NCI-H1436 treated with DMSO at 0.1 percent for 48 hours (cell line): ENCODE measurements around the gene SPRED2.

Source experiments
- DNase-seq: peaks from one replicate; lab custom pipeline; 2025; lab: John Stamatoyannopoulos, UW

Gene SPRED2

GRCh38 chr2:65442420-65443020 is 10.1 kb upstream of the SPRED2 start:
- no peak for DNase-seq

- DNase-seq = no peak
These were observed 5.9 kb upstream of the SPRED2 start for GRCh38 chr2:65438137-65438899.

DNA sequence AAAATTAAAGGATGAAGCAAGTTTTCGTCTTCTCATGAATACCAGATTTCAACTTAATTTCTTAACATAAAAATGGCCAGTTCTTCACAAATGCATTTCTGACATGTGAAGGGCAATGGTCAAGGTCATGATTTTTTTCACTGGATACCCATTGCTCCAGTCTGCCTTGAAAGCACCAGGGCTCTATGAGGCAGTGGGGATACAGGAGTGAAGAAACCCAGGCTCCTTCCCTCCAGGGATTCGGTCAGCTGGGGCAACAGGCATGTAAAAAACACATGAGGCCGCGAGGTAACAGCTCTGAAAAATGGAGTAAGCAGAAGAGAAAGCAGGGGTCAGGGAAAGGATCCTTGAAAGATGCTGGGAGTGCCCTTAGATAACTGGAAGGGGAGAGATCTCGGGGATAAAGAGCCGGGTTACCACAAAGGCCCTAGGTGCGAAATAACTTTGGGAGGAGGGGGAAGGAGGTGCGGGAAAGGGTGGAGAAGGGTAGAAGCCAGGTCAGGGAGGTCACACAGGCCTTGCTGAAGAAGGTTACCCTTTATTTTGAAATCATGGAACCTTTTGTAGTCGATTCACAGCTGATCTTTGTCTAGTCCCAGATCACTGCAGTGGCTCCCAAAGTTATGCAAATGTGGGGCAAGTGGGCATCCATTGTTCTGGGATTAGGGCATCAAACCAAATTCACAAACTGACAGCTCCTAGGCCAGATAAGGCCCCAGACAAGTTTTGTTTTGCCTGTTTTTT is 5.2 kb upstream of the SPRED2 start:
- no peak for DNase-seq

- DNase-seq = no peak
These were observed 4.4 kb upstream of the SPRED2 start for GRCh38 chr2:65436824-65437221.

GRCh38 chr2:65436169-65436823 is 3.9 kb upstream of the SPRED2 start:
- DNase-seq = no peak

GRCh38 chr2:65435625-65436168 is 3.3 kb upstream of the SPRED2 start:
- peak; percentile 47 for DNase-seq

- DNase-seq = no peak
These were observed 2.3 kb upstream of the SPRED2 start for GRCh38 chr2:65434592-65435241.

DNA sequence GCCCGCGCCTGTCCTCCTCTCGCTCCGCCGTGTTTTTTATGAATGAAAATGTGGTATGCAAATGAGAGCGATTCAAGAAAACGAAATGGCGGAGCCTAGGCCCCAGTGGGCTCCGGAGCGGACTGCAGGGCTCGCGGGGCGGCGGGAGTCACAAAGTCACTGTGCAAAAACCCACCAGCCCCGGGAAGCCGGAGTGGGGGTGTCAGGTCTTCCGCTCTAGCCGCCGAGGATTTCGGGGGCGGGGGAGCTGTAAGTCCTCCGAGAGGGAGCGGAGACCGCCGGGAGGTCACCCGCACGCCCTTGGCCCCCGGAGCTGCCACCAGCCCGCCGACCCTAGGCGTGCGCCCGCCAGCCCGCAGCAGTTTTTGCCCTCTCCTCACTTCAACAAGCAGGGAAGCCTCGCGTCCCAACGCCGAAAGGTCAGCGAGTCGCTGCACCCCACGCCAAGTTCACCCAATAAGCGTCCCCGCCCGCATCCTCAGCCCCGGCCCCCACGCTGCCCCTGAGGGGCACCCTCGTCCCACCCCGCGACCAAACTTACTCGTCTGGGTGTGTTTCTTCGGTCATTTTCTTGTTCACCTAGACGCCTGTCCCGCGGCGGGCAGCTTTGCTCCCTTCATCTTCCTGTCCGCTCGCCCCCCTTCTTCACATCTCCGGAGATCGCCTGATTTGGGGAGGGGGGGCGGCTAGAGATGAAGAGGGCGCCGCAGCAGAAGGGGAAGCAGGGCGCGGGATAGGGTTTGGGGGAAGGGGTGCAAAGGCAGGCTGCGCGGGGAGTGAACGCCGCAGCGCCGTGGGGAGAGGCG is 775 bp downstream of the SPRED2 start:
- no peak for DNase-seq

GRCh38 chr2:65430603-65431420 is 1.6 kb downstream of the SPRED2 start:
- DNase-seq = peak; percentile 46

GRCh38 chr2:65429786-65430602 is 2.4 kb downstream of the SPRED2 start:
- DNase-seq = no peak

GRCh38 chr2:65427532-65427931 is 4.9 kb downstream of the SPRED2 start:
- no peak for DNase-seq

- DNase-seq = no peak
These were observed 7.1 kb downstream of the SPRED2 start for GRCh38 chr2:65425276-65425675.

GRCh38 chr2:65424391-65424790 is 8.0 kb downstream of the SPRED2 start:
- DNase-seq = no peak

GRCh38 chr2:65421432-65421748 is 11.0 kb downstream of the SPRED2 start:
- no peak for DNase-seq

GRCh38 chr2:65420712-65421431 is 11.5 kb downstream of the SPRED2 start:
- DNase-seq = no peak

DNA sequence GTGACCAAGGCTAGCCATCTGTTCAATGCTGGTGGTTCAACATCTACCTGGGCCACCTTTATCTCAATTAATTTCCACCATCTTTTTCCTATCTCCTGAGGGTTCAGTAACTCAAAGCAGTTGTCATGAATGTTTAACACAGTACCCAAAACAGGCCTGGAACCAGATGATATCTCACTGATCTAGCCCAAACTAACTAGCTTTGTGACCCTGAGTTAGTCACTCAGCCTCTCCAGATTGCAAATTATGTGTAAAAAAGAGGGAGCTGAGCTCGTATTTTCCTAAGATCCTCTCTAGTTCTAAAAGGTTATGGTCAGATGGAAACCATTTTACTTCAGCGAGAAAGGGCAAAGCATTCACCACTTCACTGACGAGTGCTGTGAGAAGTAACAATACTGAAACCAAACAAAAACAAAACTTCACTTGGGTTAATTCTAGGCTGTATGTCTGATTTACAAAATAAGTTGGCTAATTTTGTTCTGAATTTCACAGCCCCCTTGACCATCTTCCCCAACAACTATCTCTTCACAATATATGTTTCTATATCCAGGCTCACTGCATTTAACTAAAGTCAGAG is 14.8 kb downstream of the SPRED2 start:
- DNase-seq = no peak

DNA sequence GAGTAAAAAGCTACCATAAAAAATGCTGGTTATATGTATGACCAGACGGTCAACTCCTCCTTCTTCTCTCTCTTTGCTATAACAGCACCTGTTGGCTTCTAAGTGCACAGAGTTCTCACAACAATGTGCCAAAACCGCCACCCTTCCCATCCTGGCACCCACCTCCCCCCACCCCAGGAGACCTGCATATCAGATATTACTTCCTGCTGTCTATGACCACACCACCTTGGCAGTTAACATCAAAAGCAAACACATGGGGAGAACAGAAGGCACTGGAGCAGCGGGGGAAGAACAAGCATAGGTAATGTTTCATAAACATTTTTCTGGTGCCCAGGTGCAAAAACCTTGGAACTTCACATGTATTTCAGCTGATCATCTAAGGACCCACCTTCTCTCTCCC is 15.5 kb downstream of the SPRED2 start:
- no peak for DNase-seq

DNA sequence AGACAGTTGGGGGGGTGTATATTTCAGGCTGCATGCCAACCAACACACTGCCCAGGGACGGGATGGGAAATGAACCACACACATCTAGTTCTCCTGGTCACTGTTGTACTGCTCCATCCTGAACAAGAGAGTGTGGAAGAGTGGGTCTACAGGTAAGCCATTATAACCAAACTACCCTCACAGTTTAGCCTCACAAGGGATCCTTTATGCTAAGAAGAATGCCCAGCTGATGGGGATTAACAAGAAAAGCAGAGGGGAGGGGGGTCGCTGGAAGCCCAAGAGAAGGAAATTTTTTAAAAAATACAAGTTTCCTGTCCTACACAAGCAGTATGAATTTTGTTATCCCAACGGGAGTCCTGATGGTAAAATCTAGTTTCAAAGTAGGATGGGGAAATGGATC is 16.1 kb downstream of the SPRED2 start:
- DNase-seq = no peak
